Left kidney (tissue), 2 donors: ENCODE measurements around the gene ARID1B. TPM values are rescaled to one million over a fixed set of nuclear protein-coding genes. Genes with fewer than 3 reads are reported as not detected.
A peak's percentile ranks its signal among the peaks of the same experiment; 100 is the strongest.

Source experiments
- DNase-seq: peaks from one replicate; pipeline ENCODE4 v3.0.0-alpha.2; 2013
- polyA plus RNA-seq: library from polyadenylated mRNA; unstranded; fragments of 120-200 nt; gene quantifications from one replicate; pipeline ENCODE4 v1.2.1, GENCODE V29; 2013; ENCODE audit not compliant: insufficient read length

ARID1B gene
- polyA plus RNA-seq, 1 donor: 87.7 TPM

DNA sequence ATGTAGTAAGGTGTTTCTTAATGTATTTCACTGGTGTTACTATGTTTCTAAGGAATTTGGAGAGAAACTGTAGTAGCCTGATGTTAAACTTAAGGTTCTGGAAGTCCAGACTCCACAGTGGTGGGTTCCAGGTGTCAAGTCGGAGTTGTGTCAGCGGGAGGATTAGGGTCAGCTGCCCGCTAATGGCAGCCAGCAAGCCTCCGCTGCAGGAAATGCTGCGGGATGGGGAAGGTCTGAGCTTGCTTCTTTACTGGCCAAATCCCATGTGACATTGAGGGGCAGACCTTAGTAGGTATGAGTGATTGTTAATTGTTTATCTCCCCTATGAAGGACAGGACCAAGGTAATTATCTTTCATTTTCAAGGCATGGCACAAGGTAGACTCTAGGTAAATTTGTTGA, 3.7 kb upstream of the ARID1B start:
- DNase-seq: no peak

DNA sequence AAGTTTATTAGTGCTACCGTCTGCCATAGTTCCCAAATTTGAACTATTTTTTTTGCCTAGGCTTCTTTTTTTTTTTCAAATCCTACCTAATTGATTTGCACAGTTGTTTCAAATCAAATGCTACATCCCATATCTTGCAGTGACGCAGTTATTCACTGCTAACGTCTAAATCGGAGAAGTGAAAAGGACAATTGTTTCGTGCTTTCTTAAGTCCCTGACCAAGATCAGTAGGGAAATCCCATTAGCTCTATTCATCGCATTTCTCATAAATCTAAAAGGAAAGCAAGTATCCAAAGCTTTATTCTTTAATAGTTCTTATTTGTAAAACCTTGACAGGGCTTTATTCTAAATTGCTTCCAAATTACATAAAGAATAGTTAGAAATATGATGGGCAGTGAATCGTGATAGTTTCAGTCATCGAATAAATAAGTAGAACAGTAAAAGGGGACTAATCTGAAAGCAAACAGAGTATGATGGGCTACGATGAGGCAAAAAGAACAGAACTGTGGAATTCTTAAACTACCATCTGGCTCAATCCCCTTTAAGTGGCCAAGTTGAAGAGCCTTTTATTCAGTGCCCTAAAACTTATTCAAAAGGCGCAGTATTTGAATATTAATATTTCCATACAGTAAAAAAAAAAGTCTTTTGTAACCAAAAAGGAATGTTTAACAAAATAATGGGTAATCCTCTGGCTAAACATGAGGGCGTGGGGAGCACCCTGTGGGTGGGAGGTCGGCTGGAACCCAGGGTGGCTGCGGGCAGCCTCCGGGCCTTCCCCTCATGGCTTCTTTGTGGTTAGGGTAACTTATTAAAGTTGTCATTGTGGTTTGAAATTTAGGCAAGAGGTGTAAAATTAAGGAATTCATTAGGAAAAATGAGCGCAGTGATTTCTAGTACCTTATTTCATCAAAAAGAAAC, 3.0 kb upstream of the ARID1B start:
- DNase-seq: no peak

DNA sequence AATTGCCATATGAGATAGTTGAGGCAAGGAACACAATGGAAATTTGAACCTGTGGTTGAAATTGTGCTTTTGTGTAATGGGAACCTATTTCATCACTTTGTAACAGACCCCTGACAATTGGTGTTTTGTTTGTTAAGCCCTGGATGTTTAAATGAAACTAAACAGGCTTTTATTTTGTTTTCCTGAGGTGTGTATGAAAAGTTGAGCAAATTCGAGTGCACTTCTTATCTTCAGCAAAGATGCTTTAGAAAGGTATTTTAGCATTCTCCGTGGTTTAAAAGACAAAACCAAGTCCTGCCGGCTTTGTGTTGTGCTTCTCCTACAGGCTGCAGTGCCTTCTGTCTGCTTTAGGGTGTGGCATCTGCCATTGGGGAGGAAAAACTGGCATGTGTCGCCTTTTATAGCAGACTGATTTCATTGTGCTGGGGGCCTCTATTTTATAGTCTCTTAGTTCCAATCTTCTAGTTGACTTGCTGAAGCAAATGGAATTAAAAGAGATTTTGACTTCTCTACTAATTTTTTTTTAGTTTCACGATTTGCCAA, 2.2 kb upstream of the ARID1B start:
- DNase-seq: no peak

DNA sequence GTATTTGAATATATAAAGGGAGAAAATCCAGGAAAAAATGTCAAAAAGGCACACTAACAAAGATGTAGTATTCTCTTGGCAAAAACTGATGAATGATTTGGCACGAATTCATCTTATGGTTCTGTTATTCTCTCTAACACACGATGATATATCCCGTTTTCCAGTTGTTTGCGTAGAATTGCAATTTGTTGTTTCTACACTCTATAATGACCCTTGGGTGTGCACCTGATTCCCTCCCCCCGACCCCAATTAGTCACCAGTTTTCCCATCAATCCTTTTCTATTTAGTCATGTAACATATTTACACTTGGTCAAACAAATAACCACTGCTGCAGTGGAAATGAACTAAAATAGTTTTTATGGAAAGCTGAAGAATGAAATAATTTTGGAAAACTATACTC, 1.5 kb upstream of the ARID1B start:
- DNase-seq: no peak

DNA sequence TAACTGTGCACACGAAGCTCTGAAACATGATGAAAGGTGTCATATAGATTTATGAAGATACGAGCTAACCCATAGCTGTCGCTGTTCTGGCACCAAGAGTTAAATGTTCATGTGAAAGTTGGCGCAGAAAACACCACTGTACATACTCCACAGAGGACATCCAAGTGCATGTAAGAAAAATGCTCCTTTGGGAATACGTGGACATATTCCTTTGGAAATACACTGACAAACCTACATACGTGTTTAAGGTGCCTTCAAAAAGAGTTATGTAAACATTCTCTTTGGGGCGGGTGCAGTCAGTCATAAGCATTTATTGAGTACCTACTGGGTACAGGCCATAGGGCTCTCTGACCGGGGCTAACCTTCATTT, 723 bp upstream of the ARID1B start:
- DNase-seq: no peak

DNA sequence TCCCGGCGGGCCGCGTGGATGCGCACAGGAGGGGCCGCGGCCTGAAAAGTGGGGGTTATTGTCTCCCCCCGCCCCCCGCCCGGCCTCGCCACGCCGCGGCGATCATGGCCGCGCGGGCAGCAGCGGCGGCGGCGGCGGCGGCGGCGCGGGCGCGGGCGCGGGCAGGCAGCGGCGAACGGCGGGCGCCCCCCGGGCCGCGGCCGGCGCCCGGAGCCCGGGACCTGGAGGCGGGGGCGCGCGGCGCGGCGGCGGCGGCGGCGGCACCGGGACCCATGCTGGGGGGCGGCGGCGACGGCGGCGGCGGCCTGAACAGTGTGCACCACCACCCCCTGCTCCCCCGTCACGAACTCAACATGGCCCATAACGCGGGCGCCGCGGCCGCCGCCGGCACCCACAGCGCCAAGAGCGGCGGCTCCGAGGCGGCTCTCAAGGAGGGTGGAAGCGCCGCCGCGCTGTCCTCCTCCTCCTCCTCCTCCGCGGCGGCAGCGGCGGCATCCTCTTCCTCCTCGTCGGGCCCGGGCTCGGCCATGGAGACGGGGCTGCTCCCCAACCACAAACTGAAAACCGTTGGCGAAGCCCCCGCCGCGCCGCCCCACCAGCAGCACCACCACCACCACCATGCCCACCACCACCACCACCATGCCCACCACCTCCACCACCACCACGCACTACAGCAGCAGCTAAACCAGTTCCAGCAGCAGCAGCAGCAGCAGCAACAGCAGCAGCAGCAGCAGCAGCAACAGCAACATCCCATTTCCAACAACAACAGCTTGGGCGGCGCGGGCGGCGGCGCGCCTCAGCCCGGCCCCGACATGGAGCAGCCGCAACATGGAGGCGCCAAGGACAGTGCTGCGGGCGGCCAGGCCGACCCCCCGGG, 637 bp downstream of the ARID1B start:
- DNase-seq: no peak

DNA sequence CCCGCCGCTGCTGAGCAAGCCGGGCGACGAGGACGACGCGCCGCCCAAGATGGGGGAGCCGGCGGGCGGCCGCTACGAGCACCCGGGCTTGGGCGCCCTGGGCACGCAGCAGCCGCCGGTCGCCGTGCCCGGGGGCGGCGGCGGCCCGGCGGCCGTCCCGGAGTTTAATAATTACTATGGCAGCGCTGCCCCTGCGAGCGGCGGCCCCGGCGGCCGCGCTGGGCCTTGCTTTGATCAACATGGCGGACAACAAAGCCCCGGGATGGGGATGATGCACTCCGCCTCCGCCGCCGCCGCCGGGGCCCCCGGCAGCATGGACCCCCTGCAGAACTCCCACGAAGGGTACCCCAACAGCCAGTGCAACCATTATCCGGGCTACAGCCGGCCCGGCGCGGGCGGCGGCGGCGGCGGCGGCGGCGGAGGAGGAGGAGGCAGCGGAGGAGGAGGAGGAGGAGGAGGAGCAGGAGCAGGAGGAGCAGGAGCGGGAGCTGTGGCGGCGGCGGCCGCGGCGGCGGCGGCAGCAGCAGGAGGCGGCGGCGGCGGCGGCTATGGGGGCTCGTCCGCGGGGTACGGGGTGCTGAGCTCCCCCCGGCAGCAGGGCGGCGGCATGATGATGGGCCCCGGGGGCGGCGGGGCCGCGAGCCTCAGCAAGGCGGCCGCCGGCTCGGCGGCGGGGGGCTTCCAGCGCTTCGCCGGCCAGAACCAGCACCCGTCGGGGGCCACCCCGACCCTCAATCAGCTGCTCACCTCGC, 1.5 kb downstream of the ARID1B start:
- DNase-seq: no peak

DNA sequence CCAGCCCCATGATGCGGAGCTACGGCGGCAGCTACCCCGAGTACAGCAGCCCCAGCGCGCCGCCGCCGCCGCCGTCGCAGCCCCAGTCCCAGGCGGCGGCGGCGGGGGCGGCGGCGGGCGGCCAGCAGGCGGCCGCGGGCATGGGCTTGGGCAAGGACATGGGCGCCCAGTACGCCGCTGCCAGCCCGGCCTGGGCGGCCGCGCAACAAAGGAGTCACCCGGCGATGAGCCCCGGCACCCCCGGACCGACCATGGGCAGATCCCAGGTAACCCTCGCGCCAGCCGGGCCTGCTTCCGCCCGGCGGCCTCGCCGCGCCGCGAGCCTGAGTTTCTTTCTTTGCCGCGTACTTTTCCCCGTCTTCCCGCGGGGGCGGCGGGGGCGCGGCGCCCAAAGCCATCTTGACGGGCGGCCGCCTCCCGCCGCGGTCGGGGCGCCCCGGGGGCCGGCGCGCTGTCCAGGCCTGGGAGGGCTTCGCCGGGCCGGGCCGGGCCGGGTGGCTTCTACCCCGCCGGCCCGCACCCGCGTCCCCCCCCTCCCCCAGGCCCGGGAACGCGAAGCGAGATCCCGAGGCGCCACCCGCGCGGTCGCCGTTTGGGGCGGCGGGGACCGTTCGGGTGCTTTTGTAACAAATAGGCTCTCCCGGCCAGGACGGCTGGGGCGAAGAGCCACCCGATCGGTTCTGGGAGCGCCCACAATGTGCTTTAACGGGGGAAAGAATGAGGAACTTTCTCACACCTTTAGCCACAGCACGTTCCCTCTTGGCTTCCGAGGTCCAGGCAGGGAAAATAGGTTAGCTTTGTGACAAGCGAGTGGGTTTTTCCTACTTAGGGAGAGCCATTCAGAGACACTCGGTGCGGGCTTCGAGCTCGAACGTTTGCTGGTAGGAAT, 2.3 kb downstream of the ARID1B start:
- no peak for DNase-seq

DNA sequence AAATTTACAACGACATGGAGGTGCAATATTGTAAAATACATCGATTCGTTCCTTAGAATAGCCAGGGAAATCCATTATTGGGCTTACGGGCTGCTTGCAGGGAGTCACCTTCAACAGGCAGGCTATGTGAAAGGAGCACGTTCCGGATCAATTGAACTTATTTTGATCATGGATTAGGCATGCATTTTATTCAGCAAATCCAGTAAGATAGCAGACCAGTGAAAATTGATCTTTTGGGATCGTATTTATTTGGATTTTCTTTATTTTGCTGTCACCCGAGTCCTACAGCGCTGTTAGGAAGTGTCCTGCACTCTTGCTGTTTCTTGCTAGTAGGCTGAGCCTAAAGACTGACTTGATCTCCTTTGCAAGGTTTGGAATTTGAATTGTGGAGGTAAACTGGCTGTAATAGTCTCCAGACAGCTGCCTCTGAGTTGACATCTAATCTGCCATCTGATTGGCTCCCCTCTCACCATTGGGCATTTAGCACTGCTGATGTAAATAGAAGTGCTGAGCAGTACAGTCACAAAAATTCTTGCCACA, 3.0 kb downstream of the ARID1B start:
- peak; percentile 78 for DNase-seq

DNA sequence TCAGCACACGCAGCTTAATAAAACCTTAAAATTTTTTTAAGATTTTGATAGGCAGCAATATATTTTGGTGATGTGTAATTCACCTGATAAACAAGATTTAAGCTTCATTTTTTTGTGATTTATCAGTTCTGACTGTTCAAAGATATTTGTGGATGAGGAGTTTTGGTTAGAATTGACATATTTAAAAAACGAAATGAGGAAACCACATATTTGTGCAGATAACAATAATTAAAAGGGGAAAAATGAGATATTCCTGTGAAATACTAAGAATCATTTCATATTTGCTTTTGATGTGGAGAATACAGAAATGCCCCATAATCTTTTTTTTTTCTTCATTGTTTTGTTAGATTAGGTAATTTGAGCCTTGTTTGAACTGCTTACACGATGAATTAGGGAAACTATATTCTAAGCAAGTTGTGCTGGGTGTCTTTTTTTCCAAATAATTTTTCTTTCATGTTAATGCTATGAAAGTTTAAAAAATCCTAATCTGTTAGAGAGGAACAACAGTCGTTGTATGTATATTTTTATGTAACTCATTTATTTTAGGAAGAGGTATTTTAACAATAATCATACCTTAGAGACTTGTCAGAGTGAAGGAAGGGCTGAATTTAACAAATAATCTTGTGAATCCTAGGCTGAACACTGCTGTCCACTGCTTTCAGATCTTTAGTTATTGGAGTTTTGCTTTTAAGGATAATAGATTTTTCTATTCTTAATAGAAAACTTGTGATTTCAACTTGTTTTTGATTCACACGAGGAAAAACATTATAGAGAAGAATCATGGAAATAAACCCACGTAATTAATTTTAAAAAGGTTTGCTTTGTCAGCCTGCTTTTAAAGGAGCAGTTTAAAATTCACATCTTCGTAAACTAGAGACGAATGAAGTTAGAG, 4.0 kb downstream of the ARID1B start:
- DNase-seq: no peak

DNA sequence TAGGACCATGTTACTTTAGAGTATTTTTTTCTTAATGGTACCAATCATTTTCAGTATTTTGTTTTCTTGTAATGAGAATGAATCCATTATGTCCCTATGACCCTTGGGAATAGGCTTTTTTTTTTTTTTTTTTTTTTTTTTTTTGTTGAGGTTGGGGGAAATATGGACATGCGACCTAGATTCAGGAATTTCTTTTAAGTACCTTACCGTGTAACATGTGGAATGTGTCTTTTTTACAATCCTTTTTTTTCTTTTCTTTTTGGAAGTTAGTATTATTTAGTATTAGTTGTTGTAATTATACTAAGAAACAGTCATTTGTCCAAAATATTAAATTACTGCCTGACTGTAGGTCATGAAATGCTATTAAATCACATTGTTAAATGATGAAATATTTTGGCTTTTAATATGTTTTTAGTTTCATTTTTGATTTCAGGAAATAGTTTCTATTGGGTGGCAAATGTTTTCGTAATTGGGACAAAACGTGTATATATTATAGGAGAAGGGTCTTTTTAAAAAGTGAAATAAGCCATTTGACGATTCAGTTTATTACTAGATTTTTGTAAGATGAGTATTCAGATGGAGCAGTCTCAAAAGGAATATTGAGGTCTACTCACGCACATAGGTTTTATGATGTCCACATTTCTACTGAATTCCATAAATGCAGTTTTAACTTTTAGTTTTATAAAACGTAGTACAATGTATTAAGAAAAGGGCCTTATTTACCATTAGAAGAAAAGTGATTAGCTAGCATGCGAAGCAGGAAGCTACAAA, 4.9 kb downstream of the ARID1B start:
- DNase-seq: no peak

DNA sequence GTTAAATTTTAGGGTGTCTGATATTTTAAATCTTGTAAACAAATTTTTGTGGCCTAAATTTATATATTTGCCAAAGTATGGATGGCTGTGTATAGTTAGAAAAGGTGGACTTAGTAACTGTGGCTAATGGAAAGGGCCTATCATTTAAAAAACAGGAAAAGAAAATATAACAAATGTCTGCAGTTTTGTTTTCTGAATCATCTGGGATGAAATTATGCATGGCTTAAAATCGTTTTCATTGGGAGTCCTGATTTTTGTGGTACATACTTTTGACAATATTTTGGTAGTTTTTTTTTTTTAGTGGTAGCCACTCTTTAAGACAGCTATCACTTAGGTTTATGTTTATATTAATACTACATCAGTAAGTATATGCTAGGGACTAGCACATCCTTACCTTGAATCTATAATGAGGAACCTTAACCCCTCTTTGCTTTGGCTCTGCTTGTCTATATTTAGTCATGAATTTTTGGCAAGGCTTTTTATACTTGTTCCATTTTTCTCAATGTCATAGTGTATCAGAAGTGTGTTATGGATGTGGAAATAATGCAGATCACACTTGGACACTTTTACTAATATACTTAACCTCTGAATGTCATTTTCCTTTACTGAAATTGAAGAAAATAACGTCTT, 5.6 kb downstream of the ARID1B start:
- DNase-seq: no peak

DNA sequence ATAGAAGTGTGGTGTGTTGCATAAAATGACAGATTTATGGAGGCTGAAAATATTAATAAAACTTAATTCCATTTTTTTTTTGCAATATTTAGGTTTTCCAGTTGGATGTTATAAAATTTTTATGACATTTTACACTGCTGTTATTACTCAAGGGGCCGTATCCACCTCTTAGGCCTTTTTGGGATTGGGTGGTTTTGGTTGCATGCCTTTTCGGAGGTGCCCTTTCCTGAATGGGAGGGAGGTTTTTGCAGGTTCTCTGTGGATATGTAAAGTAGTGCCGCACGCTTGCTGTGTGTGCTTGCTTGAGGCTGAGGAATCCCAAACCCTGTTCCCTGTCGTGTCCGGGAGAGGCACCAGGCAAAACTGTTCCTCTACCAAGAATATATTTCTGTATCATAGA, 6.8 kb downstream of the ARID1B start:
- no peak for DNase-seq

DNA sequence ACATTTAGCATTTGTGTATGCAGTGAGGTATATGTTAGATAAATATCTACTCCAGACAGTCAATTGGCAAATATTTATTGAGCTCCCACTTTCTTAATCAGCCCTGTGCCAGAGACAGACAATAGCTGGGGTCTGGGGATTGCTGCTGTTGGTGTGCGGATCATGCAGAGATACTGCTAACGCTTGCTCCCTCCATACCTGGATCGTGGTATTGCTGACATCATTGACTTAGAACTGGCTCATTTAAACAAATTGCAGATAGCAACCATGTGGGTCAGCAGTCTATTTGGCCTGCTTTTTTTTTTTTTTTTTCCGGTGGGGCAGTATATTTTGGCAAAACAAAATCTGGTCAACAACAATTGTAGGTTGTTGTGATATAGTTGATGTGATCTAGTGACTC, 9.5 kb downstream of the ARID1B start:
- no peak for DNase-seq

DNA sequence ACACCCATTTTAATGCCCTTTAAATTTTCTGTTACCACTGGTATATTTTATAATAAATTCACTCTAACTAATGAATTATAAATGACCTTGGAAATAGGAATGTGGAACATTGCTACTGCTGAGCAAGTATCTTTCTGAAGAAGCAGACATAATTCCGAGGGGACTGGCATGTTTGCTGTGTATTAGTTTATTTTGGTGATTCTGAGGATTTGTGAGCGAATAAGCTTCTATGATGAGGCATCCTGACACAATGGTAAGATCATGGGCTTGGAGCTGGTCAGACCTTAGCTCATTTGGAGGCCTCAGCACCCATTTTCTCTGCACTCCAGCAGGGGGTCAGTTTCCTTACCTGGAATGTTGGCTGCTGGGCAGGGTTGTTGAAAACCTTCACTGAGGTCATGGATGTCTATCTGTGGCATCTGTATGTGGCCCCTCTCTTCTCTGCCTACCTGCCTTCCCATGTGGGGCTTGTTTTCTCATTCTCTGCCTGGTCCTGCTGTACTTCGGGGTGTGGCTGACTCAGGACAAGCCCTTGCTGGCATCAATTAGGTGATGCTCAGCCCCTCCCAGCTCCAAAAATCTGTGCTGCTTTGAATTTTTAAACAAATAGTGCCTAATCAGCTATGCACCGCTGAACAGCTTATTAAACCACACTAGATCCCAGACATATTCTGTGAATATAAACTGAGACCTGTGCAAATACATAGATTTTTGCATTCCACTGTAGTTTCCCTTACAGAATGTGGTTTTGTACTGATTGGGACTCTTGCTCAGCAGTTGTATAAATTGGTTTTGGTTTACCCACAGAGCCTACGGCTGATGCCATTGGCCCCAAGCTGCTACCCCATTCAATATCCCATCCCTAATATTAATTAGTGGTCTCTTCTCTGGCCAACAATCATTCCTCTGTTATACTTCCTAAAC, 10.7 kb downstream of the ARID1B start:
- DNase-seq: no peak

DNA sequence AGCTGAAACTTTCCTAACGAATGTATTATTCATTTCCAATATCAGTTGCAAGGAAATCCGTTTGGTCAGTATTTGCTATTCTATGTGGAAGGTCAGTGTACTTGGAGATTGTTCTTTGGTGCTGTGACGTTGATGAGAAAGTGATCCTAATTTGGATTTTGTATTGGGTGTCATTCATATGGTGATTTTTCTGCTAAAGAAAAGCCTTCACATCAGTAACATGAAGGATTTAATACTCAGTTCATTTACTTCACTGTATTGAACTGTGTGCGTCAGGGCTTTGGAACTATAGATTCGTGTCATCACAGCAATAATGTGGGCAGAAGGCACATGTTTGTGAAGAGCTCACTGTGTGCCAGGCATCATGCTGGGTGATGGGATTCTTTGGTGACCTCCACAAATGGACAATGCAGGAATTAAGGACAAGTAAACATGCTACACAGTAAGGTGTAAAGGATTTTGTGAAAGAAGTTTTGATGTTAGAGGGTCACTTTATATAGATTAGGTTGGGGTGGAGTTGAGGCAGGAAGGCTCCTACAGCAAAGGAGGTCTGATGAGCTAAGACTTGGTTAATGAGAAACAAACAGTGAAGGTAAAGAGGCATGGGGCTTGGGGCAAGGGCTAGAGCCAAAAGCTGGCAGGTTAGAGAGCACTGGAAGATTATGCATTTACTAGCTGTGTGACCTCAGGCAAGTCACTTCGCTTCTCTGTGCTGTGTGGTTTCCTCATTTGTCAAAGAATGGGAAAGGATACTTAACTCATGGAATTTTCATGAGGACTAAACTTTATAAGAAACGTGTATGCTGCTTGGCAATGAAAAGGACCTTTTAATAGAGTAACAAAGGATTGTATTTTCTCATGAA, 12.1 kb downstream of the ARID1B start:
- DNase-seq: no peak
